GM12872 (cell line): ENCODE results near the gene DNAJC13.

Source experiments
- CTCF ChIP-seq: IDR thresholded peaks from 3 replicates; pipeline ENCODE4 v1.5.1; 2011; ENCODE audit warnings: low read depth, mild to moderate bottlenecking, low read length, moderate library complexity; ENCODE audit not compliant: insufficient read depth

The DNAJC13 gene

GRCh38 chr3:132401255-132401654 lies 16.0 kb upstream of the DNAJC13 start:
- no peak for TF ChIP-seq CTCF

GRCh38 chr3:132404276-132404675 lies 13.0 kb upstream of the DNAJC13 start:
- no peak for TF ChIP-seq CTCF

GRCh38 chr3:132405188-132405587 lies 12.1 kb upstream of the DNAJC13 start:
- no peak for TF ChIP-seq CTCF

- TF ChIP-seq CTCF: no peak
These were observed 11.5 kb upstream of the DNAJC13 start for GRCh38 chr3:132405609-132406299.

GRCh38 chr3:132406587-132406986 lies 10.7 kb upstream of the DNAJC13 start:
- TF ChIP-seq CTCF: no peak

GRCh38 chr3:132407025-132407424 lies 10.3 kb upstream of the DNAJC13 start:
- no peak for TF ChIP-seq CTCF

GRCh38 chr3:132414841-132415240 lies 2.5 kb upstream of the DNAJC13 start:
- TF ChIP-seq CTCF: no peak

- TF ChIP-seq CTCF: no peak
These were observed 1.1 kb upstream of the DNAJC13 start for GRCh38 chr3:132416161-132416560.
